ENCODE results near the gene IL25.
"Not testable (repeated sequence)": the region's sequence is repeated elsewhere in the genome, so short reads cannot be mapped to it uniquely, and the experiment has no call there.

IL25 gene

GRCh38 chr14:23385642-23386265 lies 13.1 kb downstream of the IL25 start:
- H3K4me3 ChIP-seq (ENCODE audit: low read depth, low read length) = no peak overlapping the region
- no peak for DNase-seq (ENCODE audit: low read depth)

GRCh38 chr14:23386266-23386657 lies 13.7 kb downstream of the IL25 start:
- DNase-seq (ENCODE audit: low read depth) = not testable (repeated sequence)

GRCh38 chr14:23386999-23387398 lies 14.4 kb downstream of the IL25 start:
- no peak overlapping the region for H3K4me3 ChIP-seq (ENCODE audit: low read depth, low read length)
- DNase-seq (ENCODE audit: low read depth) = no peak

More at GRCh38 chr14:23386266-23386657, 13.7 kb downstream of the IL25 start:
- not testable (repeated sequence) for H3K4me3 ChIP-seq (ENCODE audit: low read depth, low read length)

- no peak overlapping the region for H3K4me3 ChIP-seq (ENCODE audit: low read depth, low read length)
- no peak for DNase-seq (ENCODE audit: low read depth)
Observed at GRCh38 chr14:23387916-23388882, 15.6 kb downstream of the IL25 start.

- no peak for DNase-seq (ENCODE audit: low read depth)
- H3K4me3 ChIP-seq (ENCODE audit: low read depth, low read length) = no peak overlapping the region
Observed at GRCh38 chr14:23388996-23389395, 16.4 kb downstream of the IL25 start.

GRCh38 chr14:23389396-23389795 lies 16.8 kb downstream of the IL25 start:
- H3K4me3 ChIP-seq (ENCODE audit: low read depth, low read length) = no peak overlapping the region
- DNase-seq (ENCODE audit: low read depth) = no peak

GRCh38 chr14:23389871-23390270 lies 17.3 kb downstream of the IL25 start:
- not testable (repeated sequence) for H3K4me3 ChIP-seq (ENCODE audit: low read depth, low read length); DNase-seq (ENCODE audit: low read depth)

- no peak overlapping the region for H3K4me3 ChIP-seq (ENCODE audit: low read depth, low read length)
- DNase-seq (ENCODE audit: low read depth) = no peak
Observed at GRCh38 chr14:23392613-23393012, 20.0 kb downstream of the IL25 start.

GRCh38 chr14:23396126-23396525 lies 23.5 kb downstream of the IL25 start:
- DNase-seq (ENCODE audit: low read depth) = no peak
- no peak overlapping the region for H3K4me3 ChIP-seq (ENCODE audit: low read depth, low read length)

- DNase-seq (ENCODE audit: low read depth) = no peak
- H3K4me3 ChIP-seq (ENCODE audit: low read depth, low read length) = no peak overlapping the region
Observed at GRCh38 chr14:23396781-23397407, 24.3 kb downstream of the IL25 start.

GRCh38 chr14:23398348-23398747 lies 25.7 kb downstream of the IL25 start:
- DNase-seq (ENCODE audit: low read depth) = no peak
- no peak overlapping the region for H3K4me3 ChIP-seq (ENCODE audit: low read depth, low read length)

GRCh38 chr14:23399136-23399535 lies 26.5 kb downstream of the IL25 start:
- no peak for DNase-seq (ENCODE audit: low read depth)
- H3K4me3 ChIP-seq (ENCODE audit: low read depth, low read length) = no peak overlapping the region

- no peak overlapping the region for H3K4me3 ChIP-seq (ENCODE audit: low read depth, low read length)
- no peak for DNase-seq (ENCODE audit: low read depth)
Observed at GRCh38 chr14:23399591-23399990, 27.0 kb downstream of the IL25 start.

- not testable (repeated sequence) for H3K4me3 ChIP-seq (ENCODE audit: low read depth, low read length); DNase-seq (ENCODE audit: low read depth)
Observed at GRCh38 chr14:23400496-23401149, 28.0 kb downstream of the IL25 start.

GRCh38 chr14:23401291-23401690 lies 28.7 kb downstream of the IL25 start:
- DNase-seq (ENCODE audit: low read depth) = no peak

GRCh38 chr14:23402296-23403138 lies 29.9 kb downstream of the IL25 start:
- H3K4me3 ChIP-seq (ENCODE audit: low read depth, low read length) = no peak overlapping the region
- no peak for DNase-seq (ENCODE audit: low read depth)

More at GRCh38 chr14:23401291-23401690, 28.7 kb downstream of the IL25 start:
- no peak overlapping the region for H3K4me3 ChIP-seq (ENCODE audit: low read depth, low read length)

- DNase-seq (ENCODE audit: low read depth) = no peak
- no peak overlapping the region for H3K4me3 ChIP-seq (ENCODE audit: low read depth, low read length)
Observed at GRCh38 chr14:23403139-23403438, 30.5 kb downstream of the IL25 start.

GRCh38 chr14:23403908-23404307 lies 31.3 kb downstream of the IL25 start:
- no peak overlapping the region for H3K4me3 ChIP-seq (ENCODE audit: low read depth, low read length)
- DNase-seq (ENCODE audit: low read depth) = no peak

GRCh38 chr14:23404331-23404900 lies 31.8 kb downstream of the IL25 start:
- no peak for DNase-seq (ENCODE audit: low read depth)
- no peak overlapping the region for H3K4me3 ChIP-seq (ENCODE audit: low read depth, low read length)
